NOMO-1 (cell line): ENCODE results near the gene FAM120B.

Source experiments
- DNase-seq, 2 experiments: peaks; one replicate each; lab custom pipeline; 2025; ENCODE audit not compliant: unreplicated experiment in 2 of 2; lab: John Stamatoyannopoulos, UW

Gene FAM120B

GRCh38 chr6:170270984-170271593 is 35.5 kb upstream of the FAM120B start:
- no peak for DNase-seq

- peak; percentile 75 to 93 for DNase-seq
Observed at GRCh38 chr6:170271771-170272314, 34.7 kb upstream of the FAM120B start.

- no peak for DNase-seq
Observed at GRCh38 chr6:170272341-170273065, 34.1 kb upstream of the FAM120B start.

GRCh38 chr6:170273191-170273590 is 33.4 kb upstream of the FAM120B start:
- no peak for DNase-seq

GRCh38 chr6:170273681-170274080 is 32.9 kb upstream of the FAM120B start:
- DNase-seq, result no peak

GRCh38 chr6:170274713-170275560 is 31.6 kb upstream of the FAM120B start:
- DNase-seq, result no peak

- DNase-seq, result no peak
Observed at GRCh38 chr6:170276369-170277057, 30.0 kb upstream of the FAM120B start.

GRCh38 chr6:170277893-170278742 is 28.4 kb upstream of the FAM120B start:
- DNase-seq, result peak in 1 of 2 experiments; percentile 45

GRCh38 chr6:170278743-170279094 is 27.8 kb upstream of the FAM120B start:
- peak; percentile 52 to 65 for DNase-seq

- no peak for DNase-seq
Observed at GRCh38 chr6:170279426-170279825, 27.1 kb upstream of the FAM120B start.

GRCh38 chr6:170279977-170280688 is 26.4 kb upstream of the FAM120B start:
- DNase-seq, result no peak

- DNase-seq, result no peak
Observed at GRCh38 chr6:170280689-170281045, 25.9 kb upstream of the FAM120B start.

GRCh38 chr6:170281331-170282292 is 24.9 kb upstream of the FAM120B start:
- no peak for DNase-seq

- DNase-seq, result no peak
Observed at GRCh38 chr6:170282512-170283158, 23.9 kb upstream of the FAM120B start.

GRCh38 chr6:170283212-170284081 is 23.1 kb upstream of the FAM120B start:
- DNase-seq, result no peak

GRCh38 chr6:170284126-170284773 is 22.3 kb upstream of the FAM120B start:
- DNase-seq, result no peak
